ENCODE measurements around the gene ELMOD3.

Gene ELMOD3

GRCh38 chr2:85430752-85431569 is 76.4 kb downstream of the ELMOD3 start:
- H3K36me3 ChIP-seq (replicated peaks; ENCODE audit: insufficient read depth, low read length): no peaks in the 10 kb centered on the region
- no peak for DNase-seq
- H3K9ac ChIP-seq (ENCODE audit: low read length): no peak overlapping the region
- H3K4me1 ChIP-seq (ENCODE audit: low read length): no peaks in the 10 kb centered on the region
- H3K4me2 ChIP-seq (ENCODE audit: low read depth, low read length): no peak overlapping the region
- no peaks in the 10 kb centered on the region for H3F3A ChIP-seq (ENCODE audit: insufficient read depth, low read length)
- no peaks in the 10 kb centered on the region for H3K79me2 ChIP-seq (ENCODE audit: low read length)
- H4K20me1 ChIP-seq (ENCODE audit: insufficient read depth, low read length): no peaks in the 10 kb centered on the region
- no peak overlapping the region for H3K27ac ChIP-seq (ENCODE audit: low read length)
- H3K27me3 ChIP-seq (replicated peaks; ENCODE audit: insufficient read depth, low read length): no peaks in the 10 kb centered on the region
- no peak overlapping the region for H3K4me3 ChIP-seq (ENCODE audit: low read length)
- TF ChIP-seq CTCF (IDR thresholded peaks at IDR 0.05; ENCODE audit: low read length): no peak
- no peak for TF ChIP-seq EZH2 (optimal IDR thresholded peaks at IDR 0.05; ENCODE audit: low read depth, low read length)
- TF ChIP-seq EZH2phosphoT487 (IDR thresholded peaks at IDR 0.05; ENCODE audit: low read length): no peak
- H3K9me3 ChIP-seq (replicated peaks; ENCODE audit: insufficient read depth, low read length): no peaks in the 10 kb centered on the region
- H3K9me2 ChIP-seq (replicated peaks; ENCODE audit: insufficient read depth, low read length): no peaks in the 10 kb centered on the region
- H2AFZ ChIP-seq (ENCODE audit: low read length): no peak overlapping the region

- H3K79me2 ChIP-seq (ENCODE audit: low read length): no peaks in the 10 kb centered on the region
- no peaks in the 10 kb centered on the region for H3K36me3 ChIP-seq (replicated peaks; ENCODE audit: insufficient read depth, low read length)
- no peaks in the 10 kb centered on the region for H3K27me3 ChIP-seq (replicated peaks; ENCODE audit: insufficient read depth, low read length)
- H4K20me1 ChIP-seq (ENCODE audit: insufficient read depth, low read length): no peaks in the 10 kb centered on the region
- no peaks in the 10 kb centered on the region for H3K4me1 ChIP-seq (ENCODE audit: low read length)
- H3K9me3 ChIP-seq (replicated peaks; ENCODE audit: insufficient read depth, low read length): no peaks in the 10 kb centered on the region
- no peak overlapping the region for H3K4me3 ChIP-seq (ENCODE audit: low read length)
- H3K27ac ChIP-seq (ENCODE audit: low read length): no peak overlapping the region
- H3K9ac ChIP-seq (ENCODE audit: low read length): no peak overlapping the region
- no peak overlapping the region for H2AFZ ChIP-seq (ENCODE audit: low read length)
- no peaks in the 10 kb centered on the region for H3K9me2 ChIP-seq (replicated peaks; ENCODE audit: insufficient read depth, low read length)
- TF ChIP-seq EZH2 (optimal IDR thresholded peaks at IDR 0.05; ENCODE audit: low read depth, low read length) (no peak), EZH2phosphoT487 (IDR thresholded peaks at IDR 0.05; ENCODE audit: low read length) (no peak), CTCF (IDR thresholded peaks at IDR 0.05; ENCODE audit: low read length) (no peak)
- DNase-seq: no peak
- H3F3A ChIP-seq (ENCODE audit: insufficient read depth, low read length): no peaks in the 10 kb centered on the region
- no peak overlapping the region for H3K4me2 ChIP-seq (ENCODE audit: low read depth, low read length)
Observed at GRCh38 chr2:85431570-85432205, 77.1 kb downstream of the ELMOD3 start.

- Histone ChIP-seq H3K79me2 (ENCODE audit: low read length) (no peaks in the 10 kb centered on the region), H2AFZ (ENCODE audit: low read length) (no peak overlapping the region), H3K4me2 (ENCODE audit: low read depth, low read length) (no peak overlapping the region), H4K20me1 (ENCODE audit: insufficient read depth, low read length) (no peaks in the 10 kb centered on the region), H3K27ac (ENCODE audit: low read length) (no peak overlapping the region), H3K36me3 (replicated peaks; ENCODE audit: insufficient read depth, low read length) (no peaks in the 10 kb centered on the region), H3K9me3 (replicated peaks; ENCODE audit: insufficient read depth, low read length) (no peaks in the 10 kb centered on the region), H3K4me1 (ENCODE audit: low read length) (peaks cover 5% of the 10 kb centered on the region), H3F3A (ENCODE audit: insufficient read depth, low read length) (no peaks in the 10 kb centered on the region), H3K27me3 (replicated peaks; ENCODE audit: insufficient read depth, low read length) (no peaks in the 10 kb centered on the region), H3K9ac (ENCODE audit: low read length) (no peak overlapping the region), H3K9me2 (replicated peaks; ENCODE audit: insufficient read depth, low read length) (no peaks in the 10 kb centered on the region), H3K4me3 (ENCODE audit: low read length) (no peak overlapping the region)
- DNase-seq: no peak
- TF ChIP-seq EZH2 (optimal IDR thresholded peaks at IDR 0.05; ENCODE audit: low read depth, low read length) (no peak), EZH2phosphoT487 (IDR thresholded peaks at IDR 0.05; ENCODE audit: low read length) (no peak), CTCF (IDR thresholded peaks at IDR 0.05; ENCODE audit: low read length) (no peak)
Observed at GRCh38 chr2:85433511-85434089, 79.0 kb downstream of the ELMOD3 start.
